Frontal cortex (tissue), 4 donors: ENCODE measurements around the gene ARHGAP24. TPM values are rescaled to one million over a fixed set of nuclear protein-coding genes. Genes with fewer than 3 reads are reported as not detected.
"Not testable (repeated sequence)": the region's sequence is repeated elsewhere in the genome, so short reads cannot be mapped to it uniquely, and the experiment has no call there.

Source experiments
- DNase-seq, 2 donors: peaks; one replicate each; pipeline ENCODE4 v3.0.0; 2012; ENCODE audit warnings: low spot score in 2 of 2
- FAIRE-seq: peaks from 2 replicates; lab custom pipeline; 2012; peaks lifted over from hg19 to GRCh38; lab: Jason Lieb, UNC
- total RNA-seq: library from RNA; depleted of rRNA; stranded (reverse); fragments of >200 nt; gene quantifications from one replicate; pipeline ENCODE4 v1.2.3, GENCODE V29; 2014
- donor health status: control.
- donor health status: control.
- donor health status: control.

The ARHGAP24 gene
- total RNA-seq, 1 donor from 2014 or later: 1.6 TPM

DNA sequence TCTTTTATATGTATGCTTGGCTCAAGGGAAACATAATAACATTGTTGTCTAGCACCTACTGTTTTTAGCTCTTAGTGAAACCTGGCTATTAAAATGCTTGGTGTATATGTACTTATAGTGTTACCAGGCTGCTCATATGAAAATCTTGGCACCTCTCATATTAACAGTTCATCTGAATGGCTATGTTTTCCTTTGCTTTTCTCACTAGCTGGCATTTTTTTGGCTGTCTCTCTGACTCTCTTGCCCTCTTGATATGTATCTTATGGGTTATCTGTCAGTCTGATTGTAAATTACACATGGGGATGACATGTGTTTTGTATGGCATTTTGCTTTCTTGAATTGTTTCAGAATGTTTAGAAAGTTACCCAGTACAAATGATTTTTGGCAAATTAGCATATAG, 158.0 kb downstream of the ARHGAP24 start:
- no peak for FAIRE-seq
- DNase-seq: no peak

DNA sequence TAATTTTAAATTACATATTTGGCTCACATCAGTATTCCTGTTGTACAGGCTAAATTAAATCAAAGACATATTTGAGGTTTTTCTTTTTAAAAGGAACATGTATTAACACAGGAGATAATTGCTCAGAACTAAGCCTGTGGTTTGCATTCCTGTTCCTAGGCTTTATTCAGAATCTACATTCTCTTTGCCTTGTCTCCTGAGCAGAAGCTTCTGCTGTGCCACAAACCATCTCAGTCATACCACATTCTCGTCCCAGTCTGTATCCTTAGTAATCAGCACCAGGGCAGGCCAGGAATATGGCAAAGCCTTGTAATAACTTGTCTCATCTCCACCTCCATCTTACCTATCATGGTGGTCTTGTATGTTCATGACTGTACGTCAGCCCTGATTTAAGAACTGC, 162.8 kb downstream of the ARHGAP24 start:
- no peak for FAIRE-seq
- no peak for DNase-seq

GRCh38 chr4:85639946-85640345, 165.0 kb downstream of the ARHGAP24 start:
- DNase-seq: no peak
- no peak for FAIRE-seq

- no peak for DNase-seq
- no peak for FAIRE-seq
These were observed 167.6 kb downstream of the ARHGAP24 start for GRCh38 chr4:85642356-85643100.

GRCh38 chr4:85644061-85644460, 169.1 kb downstream of the ARHGAP24 start:
- DNase-seq: no peak
- no peak for FAIRE-seq

GRCh38 chr4:85650908-85651307, 176.0 kb downstream of the ARHGAP24 start:
- no peak for FAIRE-seq
- DNase-seq: no peak

DNA sequence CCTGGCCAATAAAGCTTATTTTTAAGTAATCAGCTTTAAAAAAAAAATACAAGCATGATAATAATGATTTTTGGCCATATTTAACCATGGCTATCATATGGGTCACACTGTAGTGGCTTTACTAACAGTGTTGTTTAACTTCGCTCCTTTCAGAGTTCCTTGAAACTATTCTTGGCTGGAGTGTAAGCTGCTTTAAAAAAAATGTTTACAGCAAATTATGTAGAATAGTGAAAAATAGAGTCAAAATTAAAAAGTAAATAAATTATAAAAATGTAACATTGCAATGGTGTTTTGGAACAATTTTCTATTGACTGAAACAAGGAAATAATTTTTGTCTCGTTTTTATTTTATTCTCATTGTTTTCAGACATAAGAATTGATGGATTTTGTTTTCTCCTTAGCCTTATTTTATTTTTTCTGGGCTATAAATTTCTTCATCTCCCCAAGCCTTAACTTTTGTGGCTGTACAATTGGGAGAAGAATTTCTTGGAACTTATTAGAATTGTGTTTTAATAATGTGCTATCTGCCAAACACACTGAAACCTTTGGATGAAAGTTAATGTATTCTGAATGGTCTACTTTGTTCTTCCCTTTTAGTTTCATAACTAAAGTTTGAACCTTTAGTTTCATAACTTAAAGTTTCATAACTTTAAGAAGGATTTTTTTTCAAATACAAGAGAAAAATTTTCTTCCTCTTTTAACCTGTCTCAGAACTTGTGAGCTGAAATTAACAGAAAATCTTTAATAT, 182.0 kb downstream of the ARHGAP24 start:
- FAIRE-seq: peak; percentile 51

GRCh38 chr4:85658766-85659439, 184.0 kb downstream of the ARHGAP24 start:
- no peak for FAIRE-seq
- DNase-seq: no peak

More for the DNA sequence above, 182.0 kb downstream of the ARHGAP24 start:
- no peak for DNase-seq

- FAIRE-seq (no peak), DNase-seq (no peak)
These were observed 184.8 kb downstream of the ARHGAP24 start for GRCh38 chr4:85659610-85660218.

- FAIRE-seq, DNase-seq: not testable (repeated sequence)
These were observed 191.7 kb downstream of the ARHGAP24 start for GRCh38 chr4:85666625-85667024.

DNA sequence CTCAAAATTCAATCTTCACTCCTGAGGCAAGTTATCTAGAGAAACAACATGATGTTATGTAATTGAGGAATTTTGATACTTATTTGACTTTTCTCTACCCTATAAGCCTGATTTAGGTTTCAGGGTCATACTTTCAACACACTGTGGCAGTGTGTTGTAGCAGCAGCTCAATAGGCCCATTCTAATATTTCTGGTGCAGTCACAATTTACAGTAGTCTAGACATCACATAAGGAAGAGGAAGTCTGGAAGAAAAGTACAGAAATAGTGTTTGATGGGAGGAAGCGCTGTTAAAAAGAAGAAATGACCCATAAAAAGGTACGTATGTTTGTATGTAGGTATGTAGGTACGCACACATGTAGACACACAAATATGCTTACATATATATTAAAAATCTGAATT, 194.3 kb downstream of the ARHGAP24 start:
- no peak for DNase-seq
- FAIRE-seq: no peak

DNA sequence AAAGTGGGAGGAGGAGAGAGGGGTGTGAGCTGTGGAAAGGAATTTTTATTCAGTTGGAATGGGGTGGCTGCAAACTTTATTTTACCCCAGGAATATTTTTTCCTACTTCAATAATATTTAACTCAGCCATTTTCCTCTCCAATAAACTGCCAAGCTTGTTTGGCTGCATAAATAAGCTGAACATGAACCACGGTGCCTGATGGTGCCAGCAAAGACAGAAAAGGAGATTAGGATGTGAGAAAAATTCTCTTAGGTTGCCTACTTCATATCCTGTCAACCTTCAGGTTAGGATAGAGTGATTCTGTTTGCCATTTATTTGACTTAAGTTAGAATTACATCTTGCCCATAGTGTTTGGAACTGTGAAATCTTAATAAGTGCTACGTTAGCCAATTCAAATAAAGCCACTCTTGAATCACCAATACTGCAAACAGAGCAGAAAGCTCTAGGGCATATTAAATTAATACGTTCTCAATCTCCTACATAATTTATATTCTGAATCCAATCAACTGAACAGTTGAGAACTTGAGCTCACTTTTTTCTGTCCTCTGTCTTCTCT, 195.1 kb downstream of the ARHGAP24 start:
- DNase-seq (no peak), FAIRE-seq (no peak)

DNA sequence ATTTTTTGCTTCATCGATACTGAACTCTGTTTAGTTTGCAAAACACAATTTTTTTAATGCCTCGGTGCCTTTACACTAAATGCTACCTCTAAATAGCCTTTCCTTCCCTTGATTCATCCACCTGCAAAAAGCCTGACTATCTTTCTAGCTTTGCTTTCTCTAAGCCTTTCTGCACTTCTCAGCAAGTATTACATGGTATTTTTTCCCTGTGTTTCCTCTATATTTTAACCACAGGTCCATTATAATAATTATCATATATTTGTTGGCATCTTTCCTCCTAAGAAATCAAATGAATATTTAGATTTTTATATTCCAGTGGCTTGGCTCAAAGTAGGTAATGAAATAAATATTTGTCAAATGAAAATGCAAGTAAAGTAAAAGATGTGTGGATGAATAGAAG, 196.2 kb downstream of the ARHGAP24 start:
- no peak for DNase-seq
- FAIRE-seq: no peak

- no peak for DNase-seq
These were observed 197.2 kb downstream of the ARHGAP24 start for GRCh38 chr4:85672116-85672515.

GRCh38 chr4:85672959-85673358, 198.0 kb downstream of the ARHGAP24 start:
- FAIRE-seq: no peak
- DNase-seq: no peak

More at GRCh38 chr4:85672116-85672515, 197.2 kb downstream of the ARHGAP24 start:
- no peak for FAIRE-seq

DNA sequence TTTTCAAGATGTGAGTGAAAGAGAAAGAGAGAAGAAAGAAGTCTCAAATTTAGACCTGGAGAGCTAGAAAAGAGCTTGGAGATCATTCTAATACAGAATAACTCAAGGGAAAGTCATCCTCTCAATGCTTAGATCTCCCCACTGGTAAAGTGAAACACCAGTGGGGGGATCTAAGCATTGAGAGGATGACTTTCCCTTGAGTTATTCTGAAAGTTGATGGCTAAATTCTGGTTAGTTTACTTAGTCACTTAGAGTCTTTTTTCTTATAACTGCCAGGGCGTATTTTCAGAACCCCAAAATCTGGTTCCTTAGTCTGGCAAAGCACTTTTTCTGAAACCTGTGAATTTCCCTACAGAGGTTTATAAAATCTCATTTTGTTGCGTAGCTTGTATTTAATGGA, 198.6 kb downstream of the ARHGAP24 start:
- DNase-seq (no peak), FAIRE-seq (no peak)

- FAIRE-seq (no peak), DNase-seq (no peak)
These were observed 200.4 kb downstream of the ARHGAP24 start for GRCh38 chr4:85675076-85676049.

DNA sequence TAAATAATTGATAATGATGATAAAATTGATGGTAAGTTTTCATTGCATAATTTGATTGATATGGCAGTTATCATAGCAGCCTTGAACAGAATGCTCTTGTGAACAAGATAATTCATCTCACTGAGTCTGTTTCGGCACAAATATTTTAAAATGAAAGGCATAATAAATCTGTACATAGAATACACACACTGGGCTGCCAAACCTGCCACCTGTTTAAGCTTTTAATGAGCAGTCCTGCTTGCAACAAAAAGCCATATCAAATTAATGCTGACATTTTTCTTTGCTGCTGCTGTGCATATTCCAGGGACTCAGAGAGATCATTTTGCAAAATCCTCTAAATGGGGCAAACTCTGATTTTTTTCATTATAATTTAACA, 201.1 kb downstream of the ARHGAP24 start:
- FAIRE-seq (no peak), DNase-seq (no peak)
